NCI-H460 (cell line): ENCODE measurements around the gene GNAI3. TPM values are rescaled to one million over a fixed set of nuclear protein-coding genes. Genes with fewer than 3 reads are reported as not detected.
A peak's percentile ranks its signal among the peaks of the same experiment; 100 is the strongest.

Experiments
- DNase-seq: peaks from one replicate; pipeline ENCODE4 v3.0.0-alpha.2; 2016; ENCODE audit warnings: low read depth; ENCODE audit errors: extremely low read depth
- total RNA-seq: library from RNA; depleted of rRNA; stranded (reverse); fragments of >200 nt; shearing (Covaris generic); gene quantifications from 2 replicates; pipeline ENCODE4 v1.2.3, GENCODE V29; 2014

Gene GNAI3
- total RNA-seq, 1 experiment from 2014 or later = 8.5 TPM

DNA sequence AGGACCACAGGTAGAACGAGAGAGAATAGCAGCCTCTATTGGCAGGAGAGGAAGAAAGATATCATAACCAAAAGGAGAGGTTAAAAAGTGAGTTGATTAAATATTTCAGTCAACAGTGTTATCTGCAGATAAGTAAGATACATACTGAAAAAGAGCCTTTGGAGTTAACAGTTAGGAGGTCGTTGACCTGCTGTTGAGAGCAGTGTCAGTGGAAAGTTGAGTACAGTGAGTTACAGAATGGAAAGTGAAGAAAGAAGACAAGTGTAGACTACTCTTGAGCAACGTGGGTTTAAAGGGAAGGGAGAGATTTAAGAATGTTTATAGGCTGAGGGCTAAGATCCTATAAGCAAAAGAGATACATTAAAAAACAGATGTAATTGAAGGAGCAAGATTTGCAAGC lies 40.8 kb downstream of the GNAI3 start:
- no peak for DNase-seq

DNA sequence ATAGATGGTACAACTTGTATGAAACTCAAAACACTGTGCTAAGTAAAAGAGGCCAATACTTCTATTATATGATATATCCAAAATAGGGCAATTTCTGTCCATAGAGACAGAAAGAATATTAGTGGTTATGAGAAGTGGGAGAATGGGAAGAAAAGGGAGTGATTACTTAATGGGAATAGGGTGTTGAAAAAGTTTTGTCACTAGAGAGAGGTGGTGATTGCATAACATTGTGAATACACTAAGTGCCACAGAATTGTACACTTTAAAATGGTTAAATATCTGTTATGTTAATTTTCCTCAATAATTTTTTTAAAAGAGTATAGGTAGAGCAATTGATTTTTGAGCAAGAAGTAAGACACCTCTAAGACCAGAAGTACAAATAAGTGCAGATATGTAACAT lies 41.3 kb downstream of the GNAI3 start:
- no peak for DNase-seq

DNA sequence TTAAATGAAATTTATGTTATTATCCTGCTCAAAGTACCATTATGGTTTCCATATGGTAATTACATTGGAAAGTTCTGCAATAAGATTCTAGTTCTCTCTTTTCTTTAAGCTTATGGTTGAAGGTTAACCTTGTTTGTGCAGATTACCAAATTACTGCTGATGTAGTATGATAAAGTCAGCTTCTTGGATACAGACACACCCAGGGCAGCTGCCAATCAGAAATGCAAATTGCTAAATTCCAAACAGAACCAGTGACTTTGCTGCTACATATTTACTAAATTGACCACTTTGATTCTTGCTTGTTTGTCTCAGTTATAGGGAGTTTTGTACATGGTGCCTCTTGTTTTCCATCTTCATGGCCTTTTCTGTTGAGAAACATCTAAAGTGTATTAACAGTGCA lies 44.5 kb downstream of the GNAI3 start:
- DNase-seq = no peak

DNA sequence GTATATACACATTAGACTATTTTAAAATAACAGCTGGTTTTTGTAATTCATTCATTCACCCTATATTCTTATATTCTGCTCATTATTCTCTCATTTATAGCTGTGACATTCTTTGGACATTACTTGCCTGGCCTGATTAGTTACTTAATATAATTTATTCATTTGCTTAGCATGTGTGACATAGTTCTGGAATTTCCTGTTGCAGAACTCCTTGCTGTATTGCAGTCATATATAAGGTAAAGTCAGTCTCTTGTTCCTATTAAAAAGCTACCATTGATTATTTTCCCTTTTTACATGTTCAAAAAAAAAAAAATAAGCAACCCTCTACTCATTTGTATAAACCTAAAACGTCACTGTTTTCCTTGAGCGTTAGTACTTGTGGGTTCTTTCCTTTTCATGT lies 47.1 kb downstream of the GNAI3 start:
- DNase-seq = no peak

DNA sequence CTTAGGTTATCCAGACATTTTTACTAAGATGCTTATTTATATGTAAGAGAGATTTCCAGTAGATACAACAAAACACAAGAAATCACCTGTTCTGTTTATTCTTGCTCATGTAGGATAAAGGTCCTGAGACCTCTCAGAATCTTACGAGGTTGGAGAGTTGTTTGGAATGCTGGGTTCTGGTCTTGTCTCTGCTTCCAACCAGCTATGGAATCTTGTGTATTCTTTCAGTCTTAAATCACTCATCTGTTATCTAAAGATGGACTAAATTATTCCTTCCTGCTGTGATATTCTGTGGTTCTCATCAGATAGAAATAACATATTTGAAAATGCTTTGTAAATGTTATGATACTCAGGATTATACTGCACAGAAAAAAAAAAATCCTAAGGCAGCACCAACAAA lies 49.7 kb downstream of the GNAI3 start:
- DNase-seq = no peak

DNA sequence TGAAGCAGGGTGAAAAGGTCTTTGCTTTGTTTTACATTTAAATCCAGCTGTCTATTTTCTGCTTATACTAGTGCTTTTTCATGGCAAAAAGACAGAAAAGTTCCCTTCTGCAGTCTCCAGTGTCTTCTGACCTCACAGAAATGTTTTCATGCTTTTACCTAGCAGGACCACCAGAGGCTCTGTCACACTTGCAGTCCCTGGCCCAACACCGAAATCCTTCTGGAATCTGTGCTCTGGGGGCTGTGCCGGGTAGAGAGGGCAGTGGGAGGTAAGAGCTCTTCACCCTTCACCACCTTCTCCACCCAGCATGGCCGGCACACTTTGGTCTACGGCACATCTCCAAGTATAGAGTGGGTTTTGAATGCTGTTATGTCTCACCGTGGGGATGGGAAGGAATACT lies 50.2 kb downstream of the GNAI3 start:
- DNase-seq = no peak

DNA sequence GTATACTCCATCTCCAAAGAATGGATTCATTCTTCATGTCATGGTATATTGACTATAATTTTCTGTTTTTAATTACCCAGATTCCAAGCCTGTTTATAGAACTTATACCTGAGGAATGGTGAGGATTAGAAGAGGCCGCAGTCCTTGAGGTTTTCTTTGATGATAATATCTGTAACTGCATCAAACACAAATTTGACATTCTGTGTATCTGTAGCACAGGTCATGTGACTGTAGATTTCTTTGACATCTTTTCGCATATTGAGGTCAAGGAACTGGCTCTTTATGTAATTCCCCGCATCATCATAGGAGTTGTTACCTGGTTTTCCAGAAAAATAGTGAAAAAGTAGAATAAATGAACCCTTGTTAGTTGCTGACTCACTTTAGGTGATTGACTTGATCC lies 54.8 kb downstream of the GNAI3 start:
- DNase-seq = no peak

DNA sequence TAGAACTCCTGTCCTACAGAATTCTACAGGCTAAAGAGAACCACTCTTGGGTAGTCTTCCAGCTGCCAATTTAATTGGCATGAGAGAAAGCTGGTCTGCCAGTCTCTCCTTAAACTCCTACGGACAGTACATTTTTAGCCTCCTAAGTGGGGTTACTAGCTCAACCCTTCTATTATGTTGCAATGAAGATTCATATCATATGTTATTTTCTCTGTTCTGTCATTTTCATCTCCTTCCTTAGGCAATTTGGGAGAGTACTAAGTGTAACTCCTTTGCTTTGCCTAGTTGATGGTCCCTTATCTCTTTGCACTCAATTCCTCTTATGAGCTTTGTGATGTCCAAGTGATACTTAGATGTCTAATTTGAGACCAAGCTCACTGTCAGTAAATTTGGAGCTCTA lies 57.0 kb downstream of the GNAI3 start:
- no peak for DNase-seq

DNA sequence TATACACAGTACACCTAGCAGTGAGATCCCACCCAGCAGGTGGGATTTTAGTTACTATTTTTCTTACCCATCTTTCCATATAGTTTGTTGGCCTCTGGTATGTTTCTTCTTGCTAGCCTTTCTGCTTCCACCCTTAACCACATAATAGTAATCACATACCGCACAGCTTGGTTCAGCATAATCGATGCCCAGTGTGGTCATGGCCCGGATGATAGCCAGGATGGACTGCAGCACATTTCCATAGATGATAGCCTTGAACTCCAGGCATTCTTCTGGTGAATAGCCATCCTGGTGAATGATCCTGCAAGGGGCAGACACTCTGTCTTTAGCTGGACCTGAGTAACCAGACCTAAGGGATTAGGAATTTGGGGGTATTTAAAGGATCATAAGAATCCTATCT lies 61.5 kb downstream of the GNAI3 start:
- no peak for DNase-seq

DNA sequence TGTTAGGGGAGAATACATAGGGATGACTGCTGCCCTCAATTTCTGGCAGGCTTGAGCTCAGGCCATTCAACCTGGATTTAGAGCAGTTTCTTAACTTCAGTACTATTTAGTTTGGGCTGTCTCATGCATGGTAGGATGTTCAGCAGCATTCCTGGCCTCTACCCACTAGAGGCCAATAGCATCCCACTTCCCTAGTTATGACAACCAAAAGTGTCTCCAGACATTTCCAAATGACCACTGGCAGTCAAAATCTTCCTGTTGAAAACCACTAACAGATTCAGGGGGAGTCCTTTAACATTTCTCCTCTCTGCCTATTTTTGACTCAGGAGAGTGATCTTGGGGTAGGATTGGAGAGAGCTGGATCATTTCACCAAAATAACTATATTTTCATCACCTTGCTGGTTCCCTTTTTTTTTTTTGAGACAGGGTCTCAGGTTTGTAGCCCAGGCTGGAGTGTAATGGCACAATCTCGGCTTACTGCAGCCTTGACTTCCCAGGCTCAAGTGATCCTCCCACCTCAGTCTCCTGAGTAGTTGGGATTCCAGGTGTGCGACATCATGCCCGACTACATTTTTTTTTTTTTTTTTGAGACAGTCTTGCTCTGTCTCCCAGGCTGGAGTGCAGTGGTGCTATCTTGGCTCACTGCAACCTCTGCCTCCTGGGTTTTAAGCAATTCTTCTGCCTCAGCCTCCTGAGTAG lies 62.3 kb downstream of the GNAI3 start:
- no peak for DNase-seq

DNA sequence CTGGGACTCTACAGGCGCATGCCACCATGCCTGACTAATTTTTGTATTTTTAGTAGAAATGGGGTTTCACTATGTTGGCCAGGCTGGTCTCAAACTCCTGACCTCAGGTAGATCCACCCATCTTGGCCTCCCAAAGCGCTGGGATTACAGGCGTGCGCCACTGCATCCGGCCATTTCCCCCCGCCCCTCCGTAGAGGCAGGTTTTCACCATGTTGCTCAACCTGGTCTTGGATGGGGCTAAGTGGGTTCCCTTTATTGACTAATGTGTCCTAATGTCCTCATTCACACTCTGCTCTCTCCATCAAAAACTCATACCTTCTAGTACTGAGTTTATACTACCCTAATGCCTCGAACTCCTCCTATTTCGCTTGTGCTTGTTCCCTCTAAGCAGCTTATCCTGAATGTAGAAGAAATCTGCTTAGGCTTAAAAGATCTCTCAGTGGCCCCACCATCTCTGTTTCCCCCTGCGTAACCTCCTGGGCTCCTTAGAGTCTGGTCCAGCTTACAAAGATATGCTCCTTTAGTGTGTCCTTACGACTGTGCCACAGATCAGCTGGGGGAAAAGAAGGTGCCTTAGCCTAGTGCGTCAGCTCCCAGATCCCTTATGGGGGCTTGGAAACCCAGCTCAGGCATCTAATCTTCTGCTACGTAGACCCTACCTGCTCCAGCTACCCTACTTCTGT lies 63.0 kb downstream of the GNAI3 start:
- DNase-seq = no peak

DNA sequence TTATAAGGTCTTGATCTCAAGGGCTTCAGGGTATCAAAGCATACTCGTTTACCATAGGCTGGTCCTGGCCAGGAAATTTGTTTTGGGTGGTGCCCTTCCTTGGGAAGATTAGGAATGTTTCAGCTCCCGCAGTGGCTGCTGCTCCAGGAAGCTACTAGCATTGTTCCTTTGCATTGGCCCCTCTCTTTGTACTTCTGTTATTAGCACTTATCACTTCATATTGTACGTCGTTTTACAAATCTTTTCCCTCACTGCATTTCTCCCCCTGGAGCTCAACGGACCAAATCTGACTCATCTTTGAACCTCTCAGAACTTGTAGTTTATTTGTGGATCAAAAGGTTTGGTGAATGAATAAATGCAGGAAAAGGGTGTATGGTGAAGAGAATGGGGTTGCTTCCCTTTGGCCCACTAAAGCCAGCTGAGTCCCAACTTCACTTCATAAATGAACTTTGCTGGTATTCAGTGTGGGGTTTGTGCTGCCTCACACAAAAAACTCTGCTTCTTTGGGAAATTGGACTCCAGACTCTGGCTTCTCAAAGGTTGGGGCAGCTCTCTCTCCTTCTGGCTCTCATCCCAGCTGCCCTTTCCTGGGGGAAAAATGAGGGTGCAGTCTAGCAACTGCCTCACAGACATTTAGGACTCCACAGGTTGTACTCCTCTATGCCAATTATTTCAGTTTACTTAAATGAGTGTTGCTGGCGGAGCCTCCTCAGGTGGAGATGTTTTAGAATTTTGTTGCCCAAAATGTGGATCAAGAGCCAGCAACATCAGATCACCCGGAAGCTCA lies 65.1 kb downstream of the GNAI3 start:
- no peak for DNase-seq

DNA sequence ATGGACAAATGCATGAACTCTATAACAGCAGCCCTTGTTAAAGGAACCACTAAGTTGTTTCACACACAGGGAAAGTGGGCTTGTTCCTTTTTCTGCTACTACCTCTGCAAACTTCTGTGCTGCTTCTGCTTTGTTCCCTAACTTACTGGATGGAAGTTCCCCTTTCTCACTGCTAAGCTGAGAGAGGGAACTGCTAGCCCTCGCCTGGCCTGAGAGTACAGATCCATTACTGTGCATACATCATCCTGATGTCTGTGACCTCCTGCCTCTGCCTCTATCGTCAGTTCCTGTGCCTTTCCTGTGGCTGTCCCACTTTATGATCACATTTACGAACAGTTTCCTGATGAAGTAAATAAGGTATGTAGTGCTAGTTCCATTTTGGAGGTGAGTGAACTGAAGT lies 67.5 kb downstream of the GNAI3 start:
- no peak for DNase-seq

DNA sequence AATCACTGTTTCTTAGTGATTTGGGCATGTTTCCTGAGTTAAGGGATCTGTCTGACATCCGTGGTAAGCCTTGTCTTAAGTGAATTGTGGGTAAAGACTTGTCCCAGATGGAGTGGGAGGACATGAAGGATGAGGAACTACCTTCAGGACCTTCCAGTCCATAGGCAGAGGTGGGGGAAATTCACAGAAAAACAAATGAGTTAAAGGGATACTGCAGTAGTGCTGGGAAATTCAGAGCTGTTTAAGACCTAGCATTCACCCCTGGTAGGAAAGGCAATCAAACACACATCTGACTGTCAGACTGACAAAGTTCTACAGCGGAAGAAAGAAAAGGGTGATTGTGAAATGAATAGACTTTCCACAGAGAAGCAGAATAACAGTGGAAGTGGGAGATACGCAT lies 68.0 kb downstream of the GNAI3 start:
- DNase-seq = no peak

DNA sequence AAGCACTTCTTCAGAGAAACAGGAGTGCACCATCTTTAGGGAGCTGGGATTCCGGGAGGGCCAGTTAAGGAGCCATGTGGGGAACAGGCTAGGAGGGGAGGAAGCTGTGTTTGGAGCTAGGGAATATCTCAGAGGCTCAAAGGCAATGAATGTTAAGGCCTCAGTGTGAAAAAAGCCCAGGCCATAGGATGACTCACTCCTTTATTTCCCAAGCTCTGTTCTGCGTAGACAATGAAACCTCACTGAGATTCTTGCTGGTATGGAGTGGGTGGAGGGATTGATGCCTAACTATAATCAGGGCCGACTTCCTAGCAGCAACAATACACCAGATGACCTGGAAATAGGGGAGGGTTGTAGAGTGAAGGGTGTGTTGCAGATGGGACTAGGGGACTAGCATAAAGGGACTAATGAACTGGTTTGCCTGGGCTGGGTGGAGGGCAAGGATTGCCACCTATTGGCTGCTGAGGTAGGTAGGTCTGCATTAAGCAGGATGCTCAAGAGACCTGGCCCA lies 68.9 kb downstream of the GNAI3 start:
- DNase-seq = peak; percentile 36

DNA sequence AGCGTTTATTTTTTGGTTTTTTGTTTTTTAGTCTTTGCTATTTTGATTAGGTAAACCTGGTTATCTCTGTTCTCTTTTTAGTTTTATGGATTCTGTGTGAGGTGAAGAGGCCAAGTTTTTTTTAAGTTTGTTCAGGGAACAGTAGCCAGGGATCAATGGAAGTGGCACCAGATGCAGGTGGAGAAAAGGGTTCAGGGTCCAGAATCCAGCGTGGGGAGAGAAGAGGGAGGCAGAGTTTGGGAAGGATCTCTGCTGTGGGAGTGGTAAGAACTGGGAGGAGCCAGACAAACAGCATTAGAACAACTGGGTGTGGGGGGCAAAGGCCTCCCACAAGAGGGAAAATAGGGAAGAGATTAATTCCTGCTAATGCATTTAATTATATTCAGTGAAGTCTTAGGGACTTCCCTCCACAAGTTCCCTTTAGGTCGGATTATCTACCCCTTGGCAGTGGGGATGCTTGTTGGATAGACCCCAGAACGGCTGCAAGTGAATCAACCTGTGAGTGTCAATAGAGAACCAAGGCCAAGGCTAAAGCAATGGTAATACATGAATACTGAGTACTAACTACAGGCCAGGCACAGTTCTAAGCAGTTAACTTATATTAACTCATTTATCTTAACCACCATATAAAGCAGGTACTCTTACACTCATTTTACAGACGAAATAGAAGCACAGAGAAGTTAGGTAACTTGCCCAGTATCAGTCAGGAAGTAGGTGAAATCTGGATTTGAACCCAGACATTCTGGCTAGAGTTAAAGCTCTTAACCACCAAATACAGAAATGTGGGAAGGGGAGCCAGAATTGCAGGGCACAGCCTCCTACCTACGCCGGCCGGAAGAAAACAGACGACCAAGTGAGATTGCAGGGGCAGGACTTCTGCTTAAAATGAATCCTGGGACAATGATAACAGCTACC lies 70.5 kb downstream of the GNAI3 start:
- DNase-seq = no peak

DNA sequence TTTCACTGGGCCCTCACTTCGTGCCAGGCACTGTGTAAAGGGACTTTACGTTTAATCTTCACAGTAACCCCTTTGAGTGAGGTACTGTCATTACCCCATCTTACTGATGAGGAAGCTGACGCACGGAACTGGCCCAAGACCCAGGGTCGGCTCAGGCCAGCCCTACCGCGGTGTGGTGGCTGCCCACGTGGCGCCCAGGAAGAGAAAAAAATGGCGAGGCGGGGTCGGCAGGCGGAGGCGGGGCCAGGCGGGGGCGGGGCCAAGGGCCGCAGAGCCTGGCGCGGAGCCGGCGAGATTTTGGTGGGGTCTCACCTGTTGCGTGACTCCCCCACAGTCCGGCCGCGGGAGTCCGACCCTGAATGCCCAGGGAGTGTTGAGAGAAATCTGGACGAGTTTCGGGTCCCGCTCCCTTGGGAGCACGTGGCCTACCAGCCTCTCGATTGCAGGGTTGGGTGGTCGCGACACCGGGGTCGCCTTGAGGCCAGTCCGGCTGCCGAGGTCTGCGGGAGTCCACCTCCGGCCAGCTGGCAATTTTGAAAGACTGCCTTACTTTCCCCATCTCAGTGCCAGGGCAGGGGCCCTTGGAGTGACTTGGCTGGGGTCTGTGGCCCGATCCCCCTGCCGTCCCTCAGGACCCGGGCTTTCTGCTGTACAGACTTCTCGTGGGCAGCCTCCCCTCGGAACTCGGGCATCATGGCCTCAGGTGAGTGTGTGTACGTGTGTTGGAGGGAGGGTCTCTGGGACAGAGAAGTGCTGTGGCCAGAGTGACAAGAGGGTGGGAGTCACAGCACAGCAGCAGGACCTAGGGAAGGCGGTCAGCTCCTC lies 71.4 kb downstream of the GNAI3 start, which contains the start of the genes AMPD2 and GNAT2:
AMPD2 (plus strand) TSS at position 262 of the 825 bp plus-strand sequence. CDS start 1,339 bp downstream, outside the sequence.
GNAT2 (minus strand) TSS at position 41 of the 825 bp plus-strand sequence. CDS start 6,746 bp downstream, outside the sequence.
- peak; percentile 43 for DNase-seq

DNA sequence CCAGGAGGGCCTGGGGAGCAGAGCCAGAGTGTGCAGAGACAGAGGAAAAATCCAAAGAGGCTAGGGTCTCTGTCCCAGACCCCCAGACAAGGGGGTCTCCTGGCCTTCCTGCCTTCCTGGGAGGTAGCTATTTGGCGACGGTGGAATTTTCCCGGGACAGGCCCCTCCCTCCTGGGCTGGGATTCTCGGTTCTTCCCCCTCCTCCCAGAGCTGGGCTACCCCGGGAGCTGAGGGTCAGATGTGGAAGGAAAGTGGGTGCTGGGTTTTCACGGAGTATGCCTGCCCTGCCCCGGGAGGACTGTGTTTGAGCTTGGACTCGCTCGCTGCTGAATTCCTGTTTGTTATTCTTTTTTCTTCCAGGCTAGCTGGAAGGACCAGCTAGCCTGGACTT lies 72.0 kb downstream of the GNAI3 start:
- no peak for DNase-seq

DNA sequence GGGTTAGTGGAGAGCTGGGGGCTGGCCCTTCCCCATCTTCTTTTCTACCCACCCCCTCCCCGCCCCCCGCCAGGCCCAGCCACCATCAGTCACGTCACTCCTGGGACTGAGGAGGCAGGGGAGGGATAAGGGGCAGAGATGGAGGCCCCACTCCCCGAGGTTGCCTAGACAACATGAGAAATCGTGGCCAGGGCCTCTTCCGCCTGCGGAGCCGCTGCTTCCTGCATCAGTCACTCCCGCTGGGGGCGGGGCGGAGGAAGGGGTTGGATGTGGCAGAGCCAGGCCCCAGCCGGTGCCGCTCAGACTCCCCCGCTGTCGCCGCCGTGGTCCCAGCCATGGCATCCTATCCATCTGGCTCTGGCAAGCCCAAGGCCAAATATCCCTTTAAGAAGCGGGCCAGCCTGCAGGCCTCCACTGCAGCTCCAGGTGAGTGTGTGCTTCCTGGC lies 72.4 kb downstream of the GNAI3 start:
- DNase-seq = peak; percentile 71
